Panc1 (cell line): ENCODE measurements around the gene DNASE1. TPM values are rescaled to one million over a fixed set of nuclear protein-coding genes. Genes with fewer than 3 reads are reported as not detected.

ENCODE experiments used
- ATAC-seq: fragments of 200-7000 bp; cut with Tn5 transposase; 2 replicates; pipeline ENCODE4 v1.9.1; 2020; ENCODE audit warnings: mild to moderate bottlenecking, moderate library complexity
- BruUV-seq: library from RNA; stranded (reverse); fragments of 400-500 nt; replicated peaks from 2 replicates; lab custom pipeline; 2021; lab: Mats Ljungman, UMichigan
- CTCF ChIA-PET: fragments of 300-600 bp; sonication (Branson Sonifier 250); formaldehyde crosslinking; loops from one replicate; lab custom pipeline; 2022; ENCODE audit warnings: antibody characterized with exemption; lab: Charles Lee
- POLR2A ChIA-PET: fragments of 300-600 bp; sonication (Branson Sonifier 250); formaldehyde crosslinking; loops from one replicate; lab custom pipeline; 2022; ENCODE audit warnings: antibody characterized with exemption; lab: Charles Lee
- DNase-seq: peaks from one replicate; pipeline ENCODE4 v3.0.0-alpha.2; 2010; ENCODE audit warnings: low read depth, low spot score
- H3K27ac ChIP-seq: 2 replicates; pipeline ENCODE4 v1.5.1; 2011; ENCODE audit warnings: mild to moderate bottlenecking, low read length, inconsistent platforms
- H3K27me3 ChIP-seq: fragments of 200-500 bp; sonication (Bioruptor generic); 2 replicates; pipeline ENCODE4 v1.6.0; 2014; ENCODE audit warnings: low read length, inconsistent platforms; ENCODE audit not compliant: control insufficient read depth, insufficient read depth
- H3K36me3 ChIP-seq: fragments of 200-500 bp; sonication (Bioruptor generic); 2 replicates; pipeline ENCODE4 v1.5.1; 2014; ENCODE audit warnings: inconsistent platforms, mild to moderate bottlenecking, low read length, moderate library complexity; ENCODE audit not compliant: control insufficient read depth, insufficient read depth
- H3K4me1 ChIP-seq: 2 replicates; pipeline ENCODE4 v1.5.1; 2011; ENCODE audit warnings: inconsistent platforms, mild to moderate bottlenecking, low read length, moderate library complexity; ENCODE audit not compliant: control insufficient read depth, insufficient read depth
- H3K4me3 ChIP-seq, 2 experiments: 2 replicates each; pipeline ENCODE4 v1.5.1; 2011 to 2012; ENCODE audit warnings: low read depth in 2 of 2, low read length in 2 of 2, mild to moderate bottlenecking in 2 of 2, inconsistent platforms in 1 of 2, moderate library complexity in 1 of 2
- H3K9me3 ChIP-seq: fragments of 200-500 bp; sonication (Bioruptor generic); 2 replicates; pipeline ENCODE4 v1.5.1; 2014; ENCODE audit warnings: low read depth, mild to moderate bottlenecking, inconsistent platforms, low read length, moderate library complexity; ENCODE audit not compliant: control insufficient read depth, insufficient read depth
- CTCF ChIP-seq: fragments of 450-650 bp; IDR thresholded peaks from 2 replicates; pipeline ENCODE4 v1.5.1; 2017; ENCODE audit warnings: mild to moderate bottlenecking
- POLR2AphosphoS5 ChIP-seq: IDR thresholded peaks from 2 replicates; pipeline ENCODE4 v1.6.1; 2012; ENCODE audit warnings: mild to moderate bottlenecking, low read depth, low read length, moderate library complexity
- REST ChIP-seq, 2 experiments: IDR thresholded peaks; 2 replicates each; pipeline ENCODE4 v1.6.1; 2011 to 2012; ENCODE audit warnings: low read depth in 2 of 2, control low read depth in 1 of 2, low read length in 1 of 2, mild to moderate bottlenecking in 1 of 2, moderate library complexity in 1 of 2; ENCODE audit not compliant: insufficient read depth in 1 of 2
- SIN3A ChIP-seq: IDR thresholded peaks from 2 replicates; pipeline ENCODE4 v1.6.1; 2012; ENCODE audit warnings: low read depth, mild to moderate bottlenecking, low read length, moderate library complexity, borderline replicate concordance; ENCODE audit not compliant: insufficient read depth
- TCF7L2 ChIP-seq: IDR thresholded peaks from 2 replicates; pipeline ENCODE4 v1.6.1; 2011; ENCODE audit warnings: mild to moderate bottlenecking, low read depth, low read length, inconsistent platforms
- in situ Hi-C: cut with HindIII; loops from 2 replicates; pipeline ENCODE4 v1.10.0; 2016; ENCODE audit warnings: low sequenced_read_pairs, low pct_unique_long_range_greater_than_20kb
- intact Hi-C: fragments of 100-400 bp; cut with micrococcal nuclease; formaldehyde crosslinking; loops from one replicate; pipeline ENCODE4 v1.10.0; 2022; ENCODE audit not compliant: unreplicated experiment
- total RNA-seq: library from RNA; stranded (reverse); gene quantifications from one replicate; pipeline ENCODE4 v1.2.1, GENCODE V29; 2021; ENCODE audit not compliant: unreplicated experiment

Gene DNASE1
- total RNA-seq, 1 experiment from 2014 or later, result 21.1 TPM

- Histone ChIP-seq H3K4me3 (no peak overlapping the region), H3K27me3 (no peaks in the 10 kb centered on the region), H3K27ac (no peak overlapping the region), H3K4me1 (0 out of 2 replicates have a peak, but pooled peaks cover 6% of the 10 kb centered on the region), H3K9me3 (no peaks in the 10 kb centered on the region), H3K36me3 (no peaks in the 10 kb centered on the region)
- DNase-seq (no peak), ATAC-seq (peak; percentile 50)
- in situ Hi-C loops (no loop called here), intact Hi-C loops (no loop called here)
- POLR2A ChIA-PET, result no interaction called here
- CTCF ChIA-PET, result no interaction called here
- BruUV-seq, result no TSS peak
- TF ChIP-seq POLR2AphosphoS5 (no peak), REST (IDR thresholded peaks at IDR 0.05; ENCODE audit: insufficient read depth in 1 of 2, low read depth in 2 of 2, low read length in 1 of 2) (no peak), CTCF (no peak), TCF7L2 (no peak), SIN3A (no peak)
Measured at GRCh38 chr16:3690980-3691720, 36.7 kb downstream of the DNASE1 start.

GRCh38 chr16:3691761-3692160, 37.3 kb downstream of the DNASE1 start:
- no peak for TF ChIP-seq TCF7L2
- no peak for TF ChIP-seq REST (IDR thresholded peaks at IDR 0.05; ENCODE audit: insufficient read depth in 1 of 2, low read depth in 2 of 2, low read length in 1 of 2)
- TF ChIP-seq CTCF, result no peak
- TF ChIP-seq SIN3A, result no peak
- TF ChIP-seq POLR2AphosphoS5, result no peak
- ATAC-seq (no peak), DNase-seq (no peak)
- BruUV-seq, result no TSS peak
- ChIA-PET POLR2A (no interaction called here), CTCF (interaction anchor here (0.6 kb wide), 1 partner anchor 9 kb away, joined by 7 read pairs; no protein-coding TSS in a partner anchor)
- Histone ChIP-seq H3K36me3 (no peaks in the 10 kb centered on the region), H3K27ac (no peak overlapping the region), H3K9me3 (no peaks in the 10 kb centered on the region), H3K4me3 (no peak overlapping the region), H3K27me3 (no peaks in the 10 kb centered on the region), H3K4me1 (0 out of 2 replicates have a peak, but pooled peaks cover 6% of the 10 kb centered on the region)
- in situ Hi-C loops, result no loop called here
- intact Hi-C loops, result no loop called here
